ENCODE measurements around the gene COL12A1. TPM values are rescaled to one million over a fixed set of nuclear protein-coding genes. Genes with fewer than 3 reads are reported as not detected.

Gene COL12A1
- total RNA-seq, 1 experiment from 2014 or later: 9.5 TPM

DNA sequence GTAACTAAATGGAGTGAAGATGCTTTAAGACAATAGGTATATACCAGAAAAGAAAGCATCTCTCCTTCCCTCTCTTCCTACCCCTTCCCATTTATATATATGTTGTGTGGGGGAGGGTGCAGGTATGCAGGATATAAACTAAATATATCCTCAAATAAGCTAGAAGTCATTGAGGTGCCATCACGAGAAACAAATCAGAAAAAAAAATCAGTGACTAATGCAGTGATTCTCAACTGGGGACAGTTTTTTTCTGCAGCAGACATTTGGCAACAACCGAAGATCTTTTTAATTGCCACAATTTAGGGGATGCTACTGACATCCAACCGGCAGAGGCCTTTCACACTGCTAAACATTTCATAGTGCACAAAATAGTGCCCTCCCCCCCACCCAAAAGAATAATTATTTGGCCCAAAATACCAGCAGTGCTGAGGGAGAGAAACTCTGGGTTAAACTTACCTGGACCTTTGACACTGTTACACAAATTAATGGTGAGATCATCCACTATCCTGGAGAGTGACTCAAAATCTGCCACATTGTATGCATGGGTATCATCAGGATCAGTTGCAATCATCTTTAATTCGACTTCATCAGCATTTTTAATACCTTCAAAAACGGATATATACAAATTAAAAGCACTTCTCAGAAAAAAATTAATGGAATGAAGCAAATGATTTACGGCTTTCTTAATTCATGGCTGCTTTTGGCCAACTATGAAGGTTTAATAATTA lies 55.0 kb downstream of the COL12A1 start:
- DNase-seq (ENCODE audit: low spot score): no peak
- BruUV-seq (replicated peaks): no TSS peak
- Histone ChIP-seq H3K27me3 (replicated peaks; ENCODE audit: insufficient read depth, low read depth, low read length, poor library complexity) (no peaks in the 10 kb centered on the region), H3K4me3 (ENCODE audit: low read depth, low read length, poor library complexity, severe bottlenecking) (no peak overlapping the region), H3K4me1 (ENCODE audit: insufficient read depth, low read length, poor library complexity, severe bottlenecking) (no peaks in the 10 kb centered on the region), H3K9me3 (ENCODE audit: low read depth, low read length, poor library complexity, severe bottlenecking) (no peaks in the 10 kb centered on the region), H3K36me3 (ENCODE audit: insufficient read depth, low read length, poor library complexity, severe bottlenecking) (no peaks in the 10 kb centered on the region), H3K27ac (ENCODE audit: low read depth, low read length, poor library complexity, severe bottlenecking) (no peak overlapping the region)
- no peak for TF ChIP-seq EZH2 (IDR thresholded peaks at IDR 0.05; ENCODE audit: borderline replicate concordance, low read depth, low read length, poor library complexity, severe bottlenecking)
- TF ChIP-seq CTCF (conservative IDR thresholded peaks at IDR 0.05; ENCODE audit: low read depth, low read length): no peak
- ChIA-PET CTCF (no interaction called here), POLR2A (ENCODE audit: low non-redundant PET) (no interaction called here)
- intact Hi-C loops (cut with micrococcal nuclease; ENCODE audit: unreplicated experiment): no loop called here

DNA sequence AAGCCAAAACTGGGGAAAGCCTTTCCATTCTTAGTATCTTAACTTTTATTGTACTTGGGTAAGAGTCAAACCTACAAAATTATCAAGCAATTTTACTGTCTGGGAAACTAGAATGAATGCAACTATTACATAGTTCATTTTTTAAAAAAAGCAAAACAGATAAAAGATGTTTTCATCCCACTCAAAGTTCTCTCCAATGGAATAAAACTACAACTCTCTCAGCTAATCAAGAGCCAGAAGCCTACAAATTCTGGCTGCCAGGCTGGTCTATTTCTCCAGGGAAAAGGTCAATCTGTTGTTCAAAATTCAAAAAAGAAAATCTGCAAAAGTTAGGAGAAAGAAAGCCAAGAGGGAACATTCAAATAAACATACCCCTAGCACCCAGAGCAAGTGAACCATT lies 56.2 kb downstream of the COL12A1 start:
- intact Hi-C loops (cut with micrococcal nuclease; ENCODE audit: unreplicated experiment): no loop called here
- Histone ChIP-seq H3K27me3 (replicated peaks; ENCODE audit: insufficient read depth, low read depth, low read length, poor library complexity) (no peaks in the 10 kb centered on the region), H3K27ac (ENCODE audit: low read depth, low read length, poor library complexity, severe bottlenecking) (no peak overlapping the region), H3K9me3 (ENCODE audit: low read depth, low read length, poor library complexity, severe bottlenecking) (no peaks in the 10 kb centered on the region), H3K4me1 (ENCODE audit: insufficient read depth, low read length, poor library complexity, severe bottlenecking) (no peaks in the 10 kb centered on the region), H3K4me3 (ENCODE audit: low read depth, low read length, poor library complexity, severe bottlenecking) (no peak overlapping the region), H3K36me3 (ENCODE audit: insufficient read depth, low read length, poor library complexity, severe bottlenecking) (no peaks in the 10 kb centered on the region)
- TF ChIP-seq EZH2 (IDR thresholded peaks at IDR 0.05; ENCODE audit: borderline replicate concordance, low read depth, low read length, poor library complexity, severe bottlenecking): no peak
- DNase-seq (ENCODE audit: low spot score): no peak
- BruUV-seq (replicated peaks): no TSS peak
- ChIA-PET POLR2A (ENCODE audit: low non-redundant PET) (no interaction called here), CTCF (no interaction called here)

DNA sequence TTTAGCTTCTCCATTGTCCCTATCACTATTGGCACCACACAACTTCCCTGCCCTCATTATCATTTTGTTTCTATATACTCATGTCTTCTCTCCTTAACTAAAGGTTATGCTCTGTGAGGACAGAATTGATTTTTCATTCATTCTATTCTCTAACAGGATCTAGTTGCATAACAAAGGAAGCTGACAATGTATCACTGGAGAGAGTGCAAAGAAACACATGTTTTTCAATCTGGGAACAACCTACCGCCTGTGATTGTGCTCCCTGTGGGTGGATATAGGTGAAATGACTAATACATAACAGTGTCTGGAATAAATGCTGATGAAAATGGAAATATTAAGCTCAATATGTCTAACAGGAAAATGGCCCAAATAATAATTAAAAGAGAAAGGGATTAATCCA lies 56.6 kb downstream of the COL12A1 start:
- TF ChIP-seq CTCF (conservative IDR thresholded peaks at IDR 0.05; ENCODE audit: low read depth, low read length) (no peak), EZH2 (IDR thresholded peaks at IDR 0.05; ENCODE audit: borderline replicate concordance, low read depth, low read length, poor library complexity, severe bottlenecking) (no peak)

DNA sequence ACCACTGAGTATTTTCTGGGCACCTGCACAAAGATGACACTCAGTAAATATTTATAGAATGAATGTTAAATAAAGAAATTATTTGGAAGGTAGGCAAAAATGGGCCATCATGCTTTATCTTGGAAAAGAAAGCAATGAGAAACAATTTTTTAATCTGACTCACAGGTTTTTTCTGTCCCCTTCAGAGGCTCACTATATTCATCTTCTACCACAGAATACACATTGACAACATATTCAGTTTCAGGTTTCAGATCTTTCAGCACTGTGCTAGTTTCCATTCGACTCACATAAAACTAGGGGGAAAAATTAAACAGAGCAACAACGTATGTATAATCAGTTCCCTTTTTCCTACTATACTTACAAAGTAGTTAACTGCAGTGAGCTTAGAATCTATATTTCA lies 58.3 kb downstream of the COL12A1 start:
- CTCF ChIA-PET: no interaction called here
- Histone ChIP-seq H3K36me3 (ENCODE audit: insufficient read depth, low read length, poor library complexity, severe bottlenecking) (no peaks in the 10 kb centered on the region), H3K4me3 (ENCODE audit: low read depth, low read length, poor library complexity, severe bottlenecking) (no peak overlapping the region), H3K27ac (ENCODE audit: low read depth, low read length, poor library complexity, severe bottlenecking) (no peak overlapping the region), H3K27me3 (replicated peaks; ENCODE audit: insufficient read depth, low read depth, low read length, poor library complexity) (no peaks in the 10 kb centered on the region), H3K4me1 (ENCODE audit: insufficient read depth, low read length, poor library complexity, severe bottlenecking) (no peaks in the 10 kb centered on the region), H3K9me3 (ENCODE audit: low read depth, low read length, poor library complexity, severe bottlenecking) (no peaks in the 10 kb centered on the region)
- DNase-seq (ENCODE audit: low spot score): no peak
- POLR2A ChIA-PET (ENCODE audit: low non-redundant PET): no interaction called here
- TF ChIP-seq EZH2 (IDR thresholded peaks at IDR 0.05; ENCODE audit: borderline replicate concordance, low read depth, low read length, poor library complexity, severe bottlenecking): no peak
- TF ChIP-seq CTCF (conservative IDR thresholded peaks at IDR 0.05; ENCODE audit: low read depth, low read length): no peak
- intact Hi-C loops (cut with micrococcal nuclease; ENCODE audit: unreplicated experiment): no loop called here
- no TSS peak for BruUV-seq (replicated peaks)

More for the DNA sequence above, 56.6 kb downstream of the COL12A1 start:
- intact Hi-C loops (cut with micrococcal nuclease; ENCODE audit: unreplicated experiment): no loop called here
- Histone ChIP-seq H3K36me3 (ENCODE audit: insufficient read depth, low read length, poor library complexity, severe bottlenecking) (no peaks in the 10 kb centered on the region), H3K27ac (ENCODE audit: low read depth, low read length, poor library complexity, severe bottlenecking) (no peak overlapping the region), H3K9me3 (ENCODE audit: low read depth, low read length, poor library complexity, severe bottlenecking) (no peaks in the 10 kb centered on the region), H3K4me1 (ENCODE audit: insufficient read depth, low read length, poor library complexity, severe bottlenecking) (no peaks in the 10 kb centered on the region), H3K4me3 (ENCODE audit: low read depth, low read length, poor library complexity, severe bottlenecking) (no peak overlapping the region), H3K27me3 (replicated peaks; ENCODE audit: insufficient read depth, low read depth, low read length, poor library complexity) (no peaks in the 10 kb centered on the region)
- DNase-seq (ENCODE audit: low spot score): no peak
- CTCF ChIA-PET: no interaction called here
- POLR2A ChIA-PET (ENCODE audit: low non-redundant PET): no interaction called here
- BruUV-seq (replicated peaks): no TSS peak
